CD4-positive, CD25-positive, alpha-beta regulatory T cell (primary cell): ENCODE data around the gene IRS2. TPM values are rescaled to one million over a fixed set of nuclear protein-coding genes. Genes with fewer than 3 reads are reported as not detected.

Experiments used
- ATAC-seq, 2 donors: fragments of 150-1000 bp; cut with Tn5 transposase; one replicate each; pipeline ENCODE4 v1.10.0; 2021; ENCODE audit warnings: low read depth in 2 of 2, moderate number of reproducible peaks in 2 of 2, moderate library complexity in 1 of 2
- DNase-seq, 3 donors: peaks; one replicate each; pipeline versions ENCODE4 v3.0.0 to v3.0.0-alpha.2; 2012 to 2022; ENCODE audit warnings: mixed read lengths in 1 of 3
- H3K27ac ChIP-seq: one replicate; pipeline ENCODE4 v1.7.0; 2013; ENCODE audit warnings: mild to moderate bottlenecking, low read length; ENCODE audit not compliant: insufficient read depth, poor library complexity, severe bottlenecking
- H3K27me3 ChIP-seq: one replicate; pipeline ENCODE4 v1.7.0; 2013; ENCODE audit warnings: low read length; ENCODE audit not compliant: control insufficient read depth, insufficient read depth
- H3K36me3 ChIP-seq: one replicate; pipeline ENCODE4 v1.7.0; 2013; ENCODE audit warnings: mild to moderate bottlenecking, low read length, moderate library complexity; ENCODE audit not compliant: control insufficient read depth, insufficient read depth
- H3K4me1 ChIP-seq: 2 replicates; pipeline ENCODE4 v1.7.0; 2013; ENCODE audit warnings: mild to moderate bottlenecking, low read length; ENCODE audit not compliant: insufficient read depth, control insufficient read depth, poor library complexity, severe bottlenecking
- H3K4me3 ChIP-seq: one replicate; pipeline ENCODE4 v1.7.0; 2013; ENCODE audit warnings: low read depth, mild to moderate bottlenecking, low read length, moderate library complexity
- H3K9me3 ChIP-seq, 2 experiments: 1 replicate in 1 of 2; 2 replicates in 1 of 2; pipeline ENCODE4 v1.7.0; 2013; ENCODE audit warnings: low read length in 2 of 2, mild to moderate bottlenecking in 1 of 2, moderate library complexity in 1 of 2; ENCODE audit not compliant: control insufficient read depth in 2 of 2
- H3K27ac Mint-ChIP-seq, 3 donors: one replicate each; pipeline ENCODE4 v1.8.0; 2020 to 2022; ENCODE audit warnings: mild to moderate bottlenecking in 3 of 3, mixed read lengths in 3 of 3, moderate library complexity in 2 of 3
- H3K27me3 Mint-ChIP-seq: one replicate; pipeline ENCODE4 v1.8.0; 2022; ENCODE audit warnings: mild to moderate bottlenecking, mixed read lengths
- H3K36me3 Mint-ChIP-seq: one replicate; pipeline ENCODE4 v1.8.0; 2020; ENCODE audit warnings: mixed read lengths
- H3K4me1 Mint-ChIP-seq, 4 donors: one replicate each; pipeline ENCODE4 v1.8.0; 2020 to 2022; ENCODE audit warnings: mixed read lengths in 4 of 4, mild to moderate bottlenecking in 1 of 4
- H3K4me3 Mint-ChIP-seq, 4 donors: one replicate each; pipeline ENCODE4 v1.8.0; 2020 to 2022; ENCODE audit warnings: mild to moderate bottlenecking in 4 of 4, mixed read lengths in 4 of 4, moderate library complexity in 3 of 4
- H3K9me3 Mint-ChIP-seq, 7 donors: one replicate each; pipeline ENCODE4 v1.8.0; 2020 to 2022; ENCODE audit warnings: mixed read lengths in 7 of 7, mild to moderate bottlenecking in 3 of 7, moderate library complexity in 2 of 7
- polyA plus RNA-seq, 4 donors: library from polyadenylated mRNA; unstranded; fragments of 300-500 nt; fragmentation: Illumina TruSeq; gene quantifications; one replicate each; pipeline ENCODE4 v1.2.3, GENCODE V29; 2021
- total RNA-seq: library from RNA; stranded (reverse); gene quantifications from one replicate; pipeline ENCODE4 v1.2.3, GENCODE V29; 2022

Gene IRS2
- total and polyA plus RNA-seq, 5 donors from 2014 or later = 1.9 to 86.7 (median 2.7) TPM

DNA sequence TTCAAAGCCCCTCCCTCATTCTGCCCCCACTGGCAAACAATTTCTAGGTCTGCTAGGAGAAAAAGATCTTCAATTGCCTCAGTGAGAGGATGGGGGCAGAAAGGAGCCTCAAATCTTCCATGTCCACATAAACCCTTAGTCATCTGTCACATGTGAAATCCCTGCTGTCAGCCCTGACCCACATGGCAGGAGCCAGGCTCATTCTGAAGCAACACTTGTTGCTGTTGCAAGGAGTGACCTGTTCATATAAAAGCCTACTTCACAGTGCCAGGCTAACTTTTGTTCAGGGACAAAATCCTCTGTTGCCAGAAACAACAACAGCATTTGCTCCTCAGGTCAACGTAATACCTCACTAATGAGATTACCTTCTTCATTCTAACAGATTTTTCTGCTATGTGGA, 70.5 kb downstream of the IRS2 start:
- Histone ChIP-seq H3K4me3 (no peak overlapping the region), H3K27me3 (peaks cover 10% of the 10 kb centered on the region), H3K36me3 (no peaks in the 10 kb centered on the region), H3K4me1 (no peaks in the 10 kb centered on the region), H3K9me3 (no peaks in the 10 kb centered on the region), H3K27ac (no peak overlapping the region)
- H3K9me3 Mint-ChIP-seq = peaks cover 0 to 2% (median 0%) of the 10 kb centered on the region in 7 donors
- peaks cover 14% of the 10 kb centered on the region for H3K27me3 Mint-ChIP-seq
- H3K4me3 Mint-ChIP-seq = no peak overlapping the region
- H3K4me1 Mint-ChIP-seq = no peaks in the 10 kb centered on the region
- no peak overlapping the region for H3K27ac Mint-ChIP-seq
- DNase-seq = no peak
- no peaks in the 10 kb centered on the region for H3K36me3 Mint-ChIP-seq
- ATAC-seq = no peak

DNA sequence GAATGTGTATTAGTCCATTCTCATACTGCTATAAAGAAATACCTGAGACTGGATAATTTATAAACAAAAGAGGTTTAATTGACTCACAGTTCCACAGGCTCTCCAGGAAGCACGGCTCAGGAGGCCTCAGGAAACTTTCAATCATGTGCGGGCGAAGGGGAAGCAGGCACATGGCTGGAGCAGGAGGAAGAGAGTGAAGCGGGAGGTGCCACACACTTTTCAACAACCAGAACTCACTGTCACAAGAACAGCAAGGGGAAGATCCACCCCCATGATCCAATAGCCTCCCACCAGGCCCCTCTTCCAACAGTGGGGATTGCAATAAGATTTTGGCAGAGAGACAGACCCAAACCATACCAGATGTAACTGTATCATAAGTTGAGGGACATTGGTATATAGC, 72.7 kb downstream of the IRS2 start:
- Histone ChIP-seq H3K9me3 (no peaks in the 10 kb centered on the region), H3K27ac (no peak overlapping the region), H3K36me3 (no peaks in the 10 kb centered on the region), H3K27me3 (peaks cover 5% of the 10 kb centered on the region), H3K4me3 (no peak overlapping the region), H3K4me1 (no peaks in the 10 kb centered on the region)
- Mint-ChIP-seq H3K27ac (no peak overlapping the region), H3K4me1 (no peaks in the 10 kb centered on the region), H3K36me3 (no peaks in the 10 kb centered on the region), H3K27me3 (peaks cover 8% of the 10 kb centered on the region), H3K4me3 (no peak overlapping the region), H3K9me3 (peaks cover 0 to 2% (median 0%) of the 10 kb centered on the region in 7 donors)
- no peak for DNase-seq
- no peak for ATAC-seq

GRCh38 chr13:109712124-109712722, 74.2 kb downstream of the IRS2 start:
- Mint-ChIP-seq H3K27me3 (peaks cover 4% of the 10 kb centered on the region), H3K9me3 (peaks cover 0 to 2% (median 0%) of the 10 kb centered on the region in 7 donors), H3K27ac (no peak overlapping the region), H3K4me3 (no peak overlapping the region), H3K4me1 (no peaks in the 10 kb centered on the region), H3K36me3 (no peaks in the 10 kb centered on the region)
- H3K4me3 ChIP-seq = no peak overlapping the region
- H3K27me3 ChIP-seq = peaks cover 5% of the 10 kb centered on the region
- ATAC-seq = no peak
- no peaks in the 10 kb centered on the region for H3K36me3 ChIP-seq
- H3K27ac ChIP-seq = no peak overlapping the region
- DNase-seq = no peak
- H3K9me3 ChIP-seq = no peaks in the 10 kb centered on the region
- no peaks in the 10 kb centered on the region for H3K4me1 ChIP-seq

DNA sequence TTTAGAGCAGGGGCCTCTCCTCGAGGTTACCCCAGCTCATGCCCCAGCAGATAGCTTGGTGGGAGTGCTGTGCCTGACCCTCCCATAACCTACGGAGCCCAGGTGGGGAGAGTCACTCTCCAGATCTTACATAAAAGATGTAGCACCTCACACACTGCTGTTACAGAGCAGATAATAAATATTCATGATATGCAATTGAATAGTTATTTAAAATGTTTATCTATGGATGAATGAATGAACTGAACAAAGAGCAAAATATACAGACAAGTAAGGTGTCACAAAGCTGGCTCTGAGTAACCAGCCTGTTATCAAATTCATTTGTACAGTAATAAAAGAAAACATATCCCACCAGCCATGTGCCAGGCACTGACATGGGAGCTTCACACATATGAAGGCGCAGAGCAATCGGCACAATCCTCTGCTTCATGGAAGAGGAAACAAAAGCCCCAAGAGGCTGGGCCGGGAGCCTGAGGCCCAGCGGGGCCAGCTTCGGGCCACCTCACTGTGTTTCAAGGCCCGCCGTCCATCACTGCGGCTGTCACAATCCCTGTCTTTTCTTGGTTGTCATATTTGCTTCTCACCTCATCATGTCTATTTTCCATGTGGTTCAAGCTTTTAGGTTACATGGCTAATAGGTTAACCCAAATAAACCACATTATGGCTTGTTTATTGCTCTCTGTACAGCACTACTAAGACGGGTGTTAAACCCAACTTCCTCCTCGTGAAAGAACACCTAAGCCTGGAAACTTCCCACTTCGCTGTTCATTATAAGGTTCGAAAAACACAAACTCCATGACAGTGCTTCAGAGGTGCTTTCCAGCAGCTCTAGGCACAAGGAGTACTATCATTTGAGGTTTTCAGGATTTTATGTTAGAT, 78.4 kb downstream of the IRS2 start:
- no peaks in the 10 kb centered on the region for H3K36me3 Mint-ChIP-seq
- H3K27ac ChIP-seq = no peak overlapping the region
- no peaks in the 10 kb centered on the region for H3K9me3 Mint-ChIP-seq
- H3K36me3 ChIP-seq = no peaks in the 10 kb centered on the region
- peaks cover 0 to 2% (median 0%) of the 10 kb centered on the region in 4 donors for H3K4me1 Mint-ChIP-seq
- DNase-seq = no peak
- H3K9me3 ChIP-seq = no peaks in the 10 kb centered on the region
- peaks cover 9% of the 10 kb centered on the region for H3K27me3 ChIP-seq
- no peak for ATAC-seq
- no peaks in the 10 kb centered on the region for H3K4me1 ChIP-seq
- H3K27ac Mint-ChIP-seq = no peak overlapping the region
- H3K4me3 ChIP-seq = no peak overlapping the region
- peaks cover 22% of the 10 kb centered on the region for H3K27me3 Mint-ChIP-seq
- H3K4me3 Mint-ChIP-seq = no peak overlapping the region

GRCh38 chr13:109707044-109707741, 79.2 kb downstream of the IRS2 start:
- Histone ChIP-seq H3K4me3 (no peak overlapping the region), H3K36me3 (no peaks in the 10 kb centered on the region), H3K27ac (no peak overlapping the region), H3K9me3 (no peaks in the 10 kb centered on the region), H3K27me3 (peaks cover 8% of the 10 kb centered on the region), H3K4me1 (no peaks in the 10 kb centered on the region)
- no peak overlapping the region for H3K27ac Mint-ChIP-seq
- H3K4me1 Mint-ChIP-seq = peaks cover 0 to 2% (median 0%) of the 10 kb centered on the region in 4 donors
- peaks cover 22% of the 10 kb centered on the region for H3K27me3 Mint-ChIP-seq
- DNase-seq (no peak), ATAC-seq (no peak)
- H3K4me3 Mint-ChIP-seq = no peak overlapping the region
- no peaks in the 10 kb centered on the region for H3K9me3 Mint-ChIP-seq
- H3K36me3 Mint-ChIP-seq = no peaks in the 10 kb centered on the region

- H3K4me1 ChIP-seq = no peaks in the 10 kb centered on the region
- H3K27ac ChIP-seq = no peak overlapping the region
- no peak overlapping the region for H3K4me3 Mint-ChIP-seq
- no peaks in the 10 kb centered on the region for H3K36me3 ChIP-seq
- H3K4me3 ChIP-seq = no peak overlapping the region
- DNase-seq = no peak
- ATAC-seq = no peak
- H3K9me3 ChIP-seq = no peaks in the 10 kb centered on the region
- H3K27me3 Mint-ChIP-seq = peaks cover 28% of the 10 kb centered on the region
- H3K36me3 Mint-ChIP-seq = no peaks in the 10 kb centered on the region
- H3K4me1 Mint-ChIP-seq = peaks cover 0 to 2% (median 0%) of the 10 kb centered on the region in 4 donors
- peaks cover 6% of the 10 kb centered on the region for H3K27me3 ChIP-seq
- H3K27ac Mint-ChIP-seq = no peak overlapping the region
- no peaks in the 10 kb centered on the region for H3K9me3 Mint-ChIP-seq
Observed at GRCh38 chr13:109706015-109706715, 80.2 kb downstream of the IRS2 start.

- ATAC-seq (no peak), DNase-seq (no peak)
- H3K4me3 Mint-ChIP-seq = no peak overlapping the region
Observed at GRCh38 chr13:109704771-109705635, 81.4 kb downstream of the IRS2 start.

More at GRCh38 chr13:109704771-109705635, 81.4 kb downstream of the IRS2 start:
- Mint-ChIP-seq H3K9me3 (no peaks in the 10 kb centered on the region), H3K4me1 (peaks cover 0 to 6% (median 0%) of the 10 kb centered on the region in 4 donors), H3K27me3 (peaks cover 24% of the 10 kb centered on the region), H3K27ac (no peak overlapping the region), H3K36me3 (no peaks in the 10 kb centered on the region)
- H3K4me3 ChIP-seq = no peak overlapping the region
- no peaks in the 10 kb centered on the region for H3K4me1 ChIP-seq
- H3K27ac ChIP-seq = no peak overlapping the region
- no peaks in the 10 kb centered on the region for H3K36me3 ChIP-seq
- no peaks in the 10 kb centered on the region for H3K9me3 ChIP-seq
- H3K27me3 ChIP-seq = peaks cover 6% of the 10 kb centered on the region
